Measurements from ENCODE around the gene PANX2.
"Not testable (repeated sequence)": the region's sequence is repeated elsewhere in the genome, so short reads cannot be mapped to it uniquely, and the experiment has no call there.

Gene PANX2

DNA sequence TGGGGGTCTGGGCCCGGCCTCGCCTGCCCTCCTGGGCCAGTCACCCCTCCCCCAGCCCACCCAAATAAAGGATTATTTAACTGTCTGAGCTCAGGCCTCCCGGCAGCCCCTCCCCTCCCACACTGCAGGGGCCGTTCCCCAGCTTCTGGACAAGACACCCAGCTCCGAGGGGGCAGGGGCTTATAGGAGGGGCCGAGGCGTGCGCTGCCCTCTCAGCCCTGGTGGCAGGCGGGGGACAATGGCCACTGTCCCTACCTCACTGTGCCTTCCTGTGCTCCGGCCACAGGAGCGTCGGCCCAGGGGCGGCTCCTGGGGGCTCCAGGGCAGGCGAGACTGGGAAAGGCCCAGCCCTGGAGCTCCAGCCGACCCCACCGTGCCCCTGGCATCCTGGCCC is 28.1 kb downstream of the PANX2 start:
- Histone ChIP-seq H3K9ac (ENCODE audit: low read length in 5 of 5) (no peak overlapping the region), H3K27ac (ENCODE audit: low read depth, low read length) (no peak overlapping the region), H3K36me3 (ENCODE audit: control insufficient read depth in 5 of 5, insufficient read depth in 5 of 5, low read length in 5 of 5) (peaks cover 4 to 47% (median 32%) of the 10 kb centered on the region in 5 donors), H3K4me3 (ENCODE audit: low read depth in 1 of 5, low read length in 5 of 5) (no peak overlapping the region), H3K27me3 (ENCODE audit: control insufficient read depth in 5 of 5, insufficient read depth in 4 of 5, low read length in 5 of 5) (no peaks in the 10 kb centered on the region), H3K9me3 (ENCODE audit: control insufficient read depth in 5 of 5, low read length in 5 of 5) (no peaks in the 10 kb centered on the region), H3K4me1 (ENCODE audit: control insufficient read depth in 5 of 5, insufficient read depth in 5 of 5, low read length in 5 of 5) (peaks cover 0 to 27% (median 19%) of the 10 kb centered on the region in 5 donors)

DNA sequence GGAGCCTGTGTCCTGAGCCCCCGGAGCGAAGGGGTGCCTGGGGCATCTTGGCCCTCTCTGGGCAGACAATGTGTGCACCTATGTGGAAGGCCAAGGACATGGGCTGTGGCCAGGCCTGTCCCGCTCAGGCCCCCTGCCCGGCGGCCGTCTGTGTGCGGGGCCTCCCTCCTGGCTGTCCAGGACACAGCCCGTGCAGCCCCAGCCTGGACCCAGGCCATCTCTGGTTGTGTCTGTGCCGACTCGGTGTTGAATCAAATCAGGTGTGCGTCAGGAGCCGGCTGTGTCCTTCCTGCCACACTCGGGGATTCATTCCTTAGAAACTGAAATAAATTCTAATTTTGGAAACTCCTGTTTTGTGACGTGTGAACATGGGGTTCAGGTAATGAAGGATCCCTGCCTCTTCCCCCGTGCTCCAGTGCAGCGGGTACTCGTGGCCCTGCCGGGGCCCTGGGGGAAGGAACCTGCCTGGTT is 28.8 kb downstream of the PANX2 start:
- H3K36me3 ChIP-seq (ENCODE audit: control insufficient read depth in 5 of 5, insufficient read depth in 5 of 5, low read length in 5 of 5): peaks cover 6 to 40% (median 27%) of the 10 kb centered on the region in 5 donors
- H3K4me1 ChIP-seq (ENCODE audit: control insufficient read depth in 5 of 5, insufficient read depth in 5 of 5, low read length in 5 of 5): peaks cover 0 to 27% (median 19%) of the 10 kb centered on the region in 5 donors
- H3K4me3 ChIP-seq (ENCODE audit: low read depth in 1 of 5, low read length in 5 of 5): no peak overlapping the region
- H3K9ac ChIP-seq (ENCODE audit: low read length in 5 of 5): peak overlapping the region in 3 of 5 donors; percentile 59 to 77 (median 72)
- H3K9me3 ChIP-seq (ENCODE audit: control insufficient read depth in 5 of 5, low read length in 5 of 5): no peaks in the 10 kb centered on the region
- H3K27me3 ChIP-seq (ENCODE audit: control insufficient read depth in 5 of 5, insufficient read depth in 4 of 5, low read length in 5 of 5): no peaks in the 10 kb centered on the region
- H3K27ac ChIP-seq (ENCODE audit: low read depth, low read length): no peak overlapping the region

DNA sequence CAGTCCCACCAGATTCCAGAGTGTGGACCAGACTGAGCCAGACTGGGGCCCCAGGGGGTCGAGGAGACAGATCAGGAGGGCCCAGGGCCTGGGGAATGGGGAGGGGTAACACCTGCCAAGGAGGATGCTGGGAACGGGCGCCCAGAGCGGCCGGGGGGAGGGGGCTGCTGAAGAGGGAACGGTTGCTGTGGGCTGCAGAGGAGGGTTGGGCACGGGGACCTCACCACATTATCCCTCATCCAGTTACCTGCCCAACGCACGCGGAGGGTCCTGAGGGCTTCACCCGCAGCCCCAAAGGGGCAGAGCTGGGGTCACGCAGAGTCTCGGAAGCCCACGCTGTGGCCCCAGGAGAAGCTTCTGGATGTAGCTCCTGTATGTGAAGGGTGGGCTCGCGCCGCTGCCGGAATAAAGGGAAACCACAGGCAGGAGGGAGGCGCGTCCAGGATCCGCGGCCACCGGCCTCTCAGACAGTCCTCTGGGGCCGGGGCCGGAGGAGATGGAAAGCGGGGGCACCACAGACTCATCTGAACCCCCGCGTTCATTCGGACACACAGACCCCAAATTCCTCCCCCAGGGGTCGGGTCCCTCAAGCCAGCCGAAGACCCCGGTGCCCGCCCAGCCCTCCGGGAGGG is 29.4 kb downstream of the PANX2 start:
- H3K4me1 ChIP-seq (ENCODE audit: control insufficient read depth in 5 of 5, insufficient read depth in 5 of 5, low read length in 5 of 5): peaks cover 0 to 33% (median 25%) of the 10 kb centered on the region in 5 donors
- H3K9ac ChIP-seq (ENCODE audit: low read length in 5 of 5): peak overlapping the region in 4 of 5 donors; percentile 59 to 77 (median 74)
- peak overlapping the region in 4 of 5 donors; percentile 68 to 77 (median 71) for H3K4me3 ChIP-seq (ENCODE audit: low read depth in 1 of 5, low read length in 5 of 5)
- no peaks in the 10 kb centered on the region for H3K9me3 ChIP-seq (ENCODE audit: control insufficient read depth in 5 of 5, low read length in 5 of 5)
- H3K36me3 ChIP-seq (ENCODE audit: control insufficient read depth in 5 of 5, insufficient read depth in 5 of 5, low read length in 5 of 5): peaks cover 6 to 33% (median 20%) of the 10 kb centered on the region in 5 donors
- no peaks in the 10 kb centered on the region for H3K27me3 ChIP-seq (ENCODE audit: control insufficient read depth in 5 of 5, insufficient read depth in 4 of 5, low read length in 5 of 5)
- H3K27ac ChIP-seq (ENCODE audit: low read depth, low read length): no peak overlapping the region

DNA sequence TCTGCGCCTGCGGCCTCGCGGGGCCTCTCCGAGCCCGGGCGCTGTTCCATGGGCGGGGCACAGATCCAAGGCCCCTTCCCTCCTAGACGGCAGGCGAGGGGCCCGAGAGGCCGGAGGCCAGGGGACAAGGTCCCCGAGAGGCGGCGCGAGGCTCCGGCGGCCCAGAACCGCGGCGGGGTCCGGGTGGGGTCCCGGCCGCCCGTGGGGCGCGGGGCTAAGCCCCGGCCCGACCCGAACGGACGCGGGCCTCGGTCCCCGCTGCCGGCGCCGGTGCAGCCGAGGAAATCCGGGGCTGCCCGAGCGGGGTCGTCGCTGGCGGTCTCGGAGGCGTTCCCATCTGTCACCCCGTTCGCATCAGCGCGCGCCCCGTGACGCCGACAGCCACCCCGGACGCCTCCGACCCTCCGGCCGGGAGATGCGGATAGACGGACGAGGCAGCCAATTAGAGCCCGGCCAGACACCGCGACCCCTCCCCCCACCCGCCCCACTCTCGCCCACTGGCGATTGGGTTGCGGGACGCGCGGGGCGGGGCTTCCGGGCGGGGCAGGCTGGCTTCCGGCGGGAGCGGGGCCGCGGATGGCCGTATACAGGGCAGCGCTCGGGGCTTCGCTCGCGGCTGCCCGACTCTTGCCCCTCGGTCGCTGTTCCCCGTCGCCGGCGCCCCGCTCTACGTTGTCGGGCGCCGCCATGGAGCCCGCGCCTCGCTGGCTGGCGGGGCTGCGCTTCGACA is 30.1 kb downstream of the PANX2 start, which contains the start of gene SELENOO:
Gene SELENOO, plus strand, starts transcription at position 551 of the 730 bp plus-strand sequence. Its CDS starts 26 bp downstream, at position 577.
- peak within 1 kb of the TSS in 4 of 5 donors; percentile 78 to 87 (median 82) for H3K9ac ChIP-seq (ENCODE audit: low read length in 5 of 5)
- peaks cover 6 to 29% (median 17%) of the 10 kb centered on the region in 5 donors for H3K36me3 ChIP-seq (ENCODE audit: control insufficient read depth in 5 of 5, insufficient read depth in 5 of 5, low read length in 5 of 5)
- no peak within 1 kb of the TSS for H3K27ac ChIP-seq (ENCODE audit: low read depth, low read length)
- peaks cover 0 to 39% (median 31%) of the 10 kb centered on the region in 5 donors for H3K4me1 ChIP-seq (ENCODE audit: control insufficient read depth in 5 of 5, insufficient read depth in 5 of 5, low read length in 5 of 5)
- H3K9me3 ChIP-seq (ENCODE audit: control insufficient read depth in 5 of 5, low read length in 5 of 5): no peaks in the 10 kb centered on the region
- peak within 1 kb of the TSS in 4 of 5 donors; percentile 68 to 80 (median 75) for H3K4me3 ChIP-seq (ENCODE audit: low read depth in 1 of 5, low read length in 5 of 5)
- no peaks in the 10 kb centered on the region for H3K27me3 ChIP-seq (ENCODE audit: control insufficient read depth in 5 of 5, insufficient read depth in 4 of 5, low read length in 5 of 5)

DNA sequence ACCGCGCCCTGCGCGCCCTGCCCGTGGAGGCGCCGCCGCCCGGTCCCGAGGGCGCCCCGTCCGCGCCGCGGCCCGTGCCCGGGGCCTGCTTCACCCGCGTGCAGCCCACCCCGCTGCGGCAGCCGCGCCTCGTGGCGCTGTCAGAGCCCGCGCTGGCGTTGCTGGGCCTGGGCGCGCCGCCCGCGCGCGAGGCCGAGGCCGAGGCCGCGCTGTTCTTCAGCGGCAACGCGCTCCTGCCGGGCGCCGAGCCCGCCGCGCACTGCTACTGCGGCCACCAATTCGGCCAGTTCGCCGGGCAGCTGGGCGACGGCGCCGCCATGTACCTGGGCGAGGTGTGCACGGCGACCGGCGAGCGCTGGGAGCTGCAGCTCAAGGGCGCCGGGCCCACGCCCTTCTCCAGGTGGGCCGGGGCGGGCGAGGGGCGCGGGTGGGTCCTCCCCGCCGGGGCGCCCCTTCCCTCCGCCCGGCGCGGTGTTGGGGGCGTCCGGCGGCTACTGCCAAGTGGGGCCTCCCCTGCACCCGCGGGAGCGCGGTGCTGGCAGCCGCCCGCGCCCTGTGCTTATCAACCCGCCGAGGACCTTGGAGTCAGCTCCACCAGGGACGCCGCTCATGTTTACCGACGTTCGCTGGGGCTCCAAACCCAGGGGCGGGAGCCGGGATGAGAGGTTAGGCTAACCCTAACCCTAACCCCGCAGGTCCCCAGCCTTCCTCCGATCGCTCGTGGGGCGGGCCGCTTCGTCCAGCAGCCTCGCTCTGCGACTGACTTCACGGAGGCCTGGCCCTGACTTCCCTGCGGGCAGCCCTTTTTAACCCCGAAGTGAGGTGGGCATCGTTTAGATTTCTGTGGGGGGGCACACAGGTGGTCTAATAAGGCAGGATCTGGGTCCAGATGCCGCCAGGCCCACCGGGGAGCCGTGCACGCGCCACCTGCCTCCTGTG is 30.9 kb downstream of the PANX2 start:
- Histone ChIP-seq H3K4me1 (ENCODE audit: control insufficient read depth in 5 of 5, insufficient read depth in 5 of 5, low read length in 5 of 5) (peaks cover 0 to 48% (median 40%) of the 10 kb centered on the region in 5 donors), H3K27ac (ENCODE audit: low read depth, low read length) (no peak overlapping the region), H3K27me3 (ENCODE audit: control insufficient read depth in 5 of 5, insufficient read depth in 4 of 5, low read length in 5 of 5) (no peaks in the 10 kb centered on the region), H3K4me3 (ENCODE audit: low read depth in 1 of 5, low read length in 5 of 5) (peak overlapping the region; percentile 57 to 80 (median 73)), H3K9me3 (ENCODE audit: control insufficient read depth in 5 of 5, low read length in 5 of 5) (no peaks in the 10 kb centered on the region), H3K36me3 (ENCODE audit: control insufficient read depth in 5 of 5, insufficient read depth in 5 of 5, low read length in 5 of 5) (peaks cover 6 to 29% (median 18%) of the 10 kb centered on the region in 5 donors), H3K9ac (ENCODE audit: low read length in 5 of 5) (peak overlapping the region in 4 of 5 donors; percentile 78 to 87 (median 82))

DNA sequence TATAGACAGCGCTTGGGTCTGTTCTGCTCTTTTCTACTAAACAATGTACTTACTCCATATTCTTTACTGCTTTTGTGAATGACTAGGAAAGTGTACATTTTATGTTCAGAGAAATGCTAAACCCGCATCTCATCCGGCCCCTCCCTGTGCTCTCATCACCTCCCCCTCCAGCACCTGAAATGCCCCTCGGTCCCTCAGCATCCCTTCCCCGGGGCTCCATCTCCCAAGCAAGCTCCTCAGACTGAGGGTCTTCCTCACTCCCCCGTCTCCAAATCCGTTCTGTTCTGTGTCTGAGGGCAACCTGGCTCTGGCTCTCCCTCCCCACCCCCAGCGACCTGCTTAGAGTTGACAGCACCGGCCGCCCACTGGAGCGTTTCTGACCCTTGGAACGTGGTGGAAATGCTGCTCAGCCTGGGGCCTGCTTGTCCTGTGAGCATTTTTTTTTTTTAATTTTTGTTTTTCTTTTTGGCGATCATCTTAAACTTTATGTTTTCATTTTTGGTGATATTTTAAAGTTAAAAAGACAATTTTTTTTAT is 31.7 kb downstream of the PANX2 start:
- peaks cover 0 to 55% (median 46%) of the 10 kb centered on the region in 5 donors for H3K4me1 ChIP-seq (ENCODE audit: control insufficient read depth in 5 of 5, insufficient read depth in 5 of 5, low read length in 5 of 5)
- no peaks in the 10 kb centered on the region for H3K27me3 ChIP-seq (ENCODE audit: control insufficient read depth in 5 of 5, insufficient read depth in 4 of 5, low read length in 5 of 5)
- peaks cover 6 to 31% (median 18%) of the 10 kb centered on the region in 5 donors for H3K36me3 ChIP-seq (ENCODE audit: control insufficient read depth in 5 of 5, insufficient read depth in 5 of 5, low read length in 5 of 5)
- peak overlapping the region in 4 of 5 donors; percentile 78 to 87 (median 82) for H3K9ac ChIP-seq (ENCODE audit: low read length in 5 of 5)
- H3K27ac ChIP-seq (ENCODE audit: low read depth, low read length): no peak overlapping the region
- H3K9me3 ChIP-seq (ENCODE audit: control insufficient read depth in 5 of 5, low read length in 5 of 5): no peaks in the 10 kb centered on the region
- H3K4me3 ChIP-seq (ENCODE audit: low read depth in 1 of 5, low read length in 5 of 5): peak overlapping the region; percentile 57 to 80 (median 73)

DNA sequence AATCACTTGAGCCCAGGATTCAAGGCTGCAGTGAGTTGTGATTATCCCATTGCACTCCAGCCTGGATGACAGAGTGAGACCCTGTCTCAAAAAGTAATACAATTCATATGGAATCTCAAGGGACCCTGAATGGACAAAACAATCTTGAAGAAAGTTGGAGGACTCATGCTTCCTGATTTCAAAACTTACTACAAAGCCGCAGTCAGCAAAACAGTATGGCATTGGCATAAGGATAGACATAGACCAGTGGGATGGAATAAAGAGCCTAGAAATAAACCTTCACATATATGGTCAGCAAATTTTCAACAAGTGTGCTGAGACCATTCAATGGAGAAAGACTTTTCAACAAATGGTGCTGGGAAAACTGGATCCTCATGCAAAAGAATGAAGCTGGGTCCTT is 32.8 kb downstream of the PANX2 start:
- peaks cover 6 to 32% (median 18%) of the 10 kb centered on the region in 5 donors for H3K36me3 ChIP-seq (ENCODE audit: control insufficient read depth in 5 of 5, insufficient read depth in 5 of 5, low read length in 5 of 5)
- H3K4me3 ChIP-seq (ENCODE audit: low read depth in 1 of 5, low read length in 5 of 5): no peak overlapping the region
- peaks cover 0 to 61% (median 50%) of the 10 kb centered on the region in 5 donors for H3K4me1 ChIP-seq (ENCODE audit: control insufficient read depth in 5 of 5, insufficient read depth in 5 of 5, low read length in 5 of 5)

DNA sequence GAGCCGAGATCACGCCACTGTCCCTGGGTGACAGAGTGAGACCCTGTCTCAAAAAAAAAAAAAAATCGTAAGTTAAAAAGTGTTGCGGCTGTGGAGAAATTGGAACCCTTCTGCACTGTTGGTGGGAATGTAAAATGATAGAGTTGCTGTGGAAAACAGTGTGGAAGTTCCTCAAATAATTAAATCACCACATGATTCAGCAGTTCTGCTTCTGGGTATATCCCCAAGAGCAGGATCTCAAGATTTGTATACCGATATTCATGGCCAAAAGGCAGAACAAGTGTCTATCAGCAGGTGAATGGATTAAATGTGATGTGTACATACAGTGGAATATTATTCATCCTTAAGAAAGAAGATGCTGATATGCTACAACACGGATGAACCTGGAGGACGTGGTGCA is 34.0 kb downstream of the PANX2 start:
- Histone ChIP-seq H3K9me3 (ENCODE audit: control insufficient read depth in 5 of 5, low read length in 5 of 5) (no peaks in the 10 kb centered on the region), H3K4me3 (ENCODE audit: low read depth in 1 of 5, low read length in 5 of 5) (no peak overlapping the region), H3K27me3 (ENCODE audit: control insufficient read depth in 5 of 5, insufficient read depth in 4 of 5, low read length in 5 of 5) (no peaks in the 10 kb centered on the region), H3K27ac (ENCODE audit: low read depth, low read length) (no peak overlapping the region), H3K4me1 (ENCODE audit: control insufficient read depth in 5 of 5, insufficient read depth in 5 of 5, low read length in 5 of 5) (peaks cover 0 to 63% (median 49%) of the 10 kb centered on the region in 5 donors), H3K36me3 (ENCODE audit: control insufficient read depth in 5 of 5, insufficient read depth in 5 of 5, low read length in 5 of 5) (peaks cover 6 to 35% (median 28%) of the 10 kb centered on the region in 5 donors), H3K9ac (ENCODE audit: low read length in 5 of 5) (peak overlapping the region in 2 of 5 donors; percentile 26 to 49)

More for the DNA sequence above, 32.8 kb downstream of the PANX2 start:
- Histone ChIP-seq H3K27me3 (ENCODE audit: control insufficient read depth in 5 of 5, insufficient read depth in 4 of 5, low read length in 5 of 5) (no peaks in the 10 kb centered on the region), H3K9me3 (ENCODE audit: control insufficient read depth in 5 of 5, low read length in 5 of 5) (no peaks in the 10 kb centered on the region), H3K9ac (ENCODE audit: low read length in 5 of 5) (no peak overlapping the region), H3K27ac (ENCODE audit: low read depth, low read length) (no peak overlapping the region)

DNA sequence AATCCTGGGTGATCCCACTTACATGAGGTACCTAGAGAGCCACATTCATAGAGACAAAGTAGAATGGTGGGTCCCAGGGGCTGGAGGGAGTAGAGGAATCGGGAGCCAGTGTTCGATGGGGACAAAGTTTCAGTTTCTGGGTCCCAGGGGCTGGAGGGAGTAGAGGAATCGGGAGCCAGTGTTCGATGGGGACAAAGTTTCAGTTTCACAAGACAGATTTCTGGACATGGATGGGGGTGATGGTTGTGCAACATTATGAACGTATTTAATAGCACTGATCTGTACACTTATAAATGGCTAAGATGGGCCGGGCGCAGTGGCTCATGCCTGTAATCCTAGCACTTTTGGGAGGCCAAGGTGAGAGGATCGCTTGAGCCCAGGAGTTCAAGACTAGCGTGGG is 34.5 kb downstream of the PANX2 start:
- not testable (repeated sequence) for H3K4me3 ChIP-seq (ENCODE audit: low read depth in 1 of 5, low read length in 5 of 5); H3K9me3 ChIP-seq (ENCODE audit: control insufficient read depth in 5 of 5, low read length in 5 of 5); H3K27me3 ChIP-seq (ENCODE audit: control insufficient read depth in 5 of 5, insufficient read depth in 4 of 5, low read length in 5 of 5); H3K27ac ChIP-seq (ENCODE audit: low read depth, low read length)
- H3K4me1 ChIP-seq (ENCODE audit: control insufficient read depth in 5 of 5, insufficient read depth in 5 of 5, low read length in 5 of 5): peaks cover 0 to 58% (median 45%) of the 10 kb centered on the region in 5 donors
- H3K9ac ChIP-seq (ENCODE audit: low read length in 5 of 5): peak overlapping the region in 2 of 5 donors; percentile 26 to 49
- peaks cover 6 to 37% (median 28%) of the 10 kb centered on the region in 5 donors for H3K36me3 ChIP-seq (ENCODE audit: control insufficient read depth in 5 of 5, insufficient read depth in 5 of 5, low read length in 5 of 5)
